Measurements from ENCODE around the gene TMEM63B.
"Not testable (repeated sequence)": the region's sequence is repeated elsewhere in the genome, so short reads cannot be mapped to it uniquely, and the experiment has no call there.

The TMEM63B gene

GRCh38 chr6:44127186-44128019 is at the start of gene TMEM63B, which contains the start of gene MRPL14:
Gene TMEM63B, plus strand, starts transcription at chr6:44127554. Its CDS starts 7,031 bp downstream, at chr6:44134585.
Gene MRPL14, minus strand, starts transcription at chr6:44127452. Its CDS starts 10,841 bp downstream, at chr6:44116611.
- peak; percentile 79 to 92 for DNase-seq (ENCODE audit: low read depth in 1 of 2, low spot score in 1 of 2)

- DNase-seq (ENCODE audit: low read depth in 1 of 2, low spot score in 1 of 2), result no peak
These were observed 49.0 kb upstream of the TMEM63B start for GRCh38 chr6:44078219-44078826.

- peak; percentile 36 to 47 for DNase-seq (ENCODE audit: low read depth in 1 of 2, low spot score in 1 of 2)
These were observed 48.3 kb upstream of the TMEM63B start for GRCh38 chr6:44078827-44079671.

- no peak for DNase-seq (ENCODE audit: low read depth in 1 of 2, low spot score in 1 of 2)
These were observed 47.7 kb upstream of the TMEM63B start for GRCh38 chr6:44079672-44080071.

- DNase-seq (ENCODE audit: low read depth in 1 of 2, low spot score in 1 of 2), result no peak
These were observed 46.5 kb upstream of the TMEM63B start for GRCh38 chr6:44080561-44081521.

GRCh38 chr6:44081753-44082152 is 45.6 kb upstream of the TMEM63B start:
- DNase-seq (ENCODE audit: low read depth in 1 of 2, low spot score in 1 of 2), result no peak

GRCh38 chr6:44082872-44083321 is 44.5 kb upstream of the TMEM63B start:
- DNase-seq (ENCODE audit: low read depth in 1 of 2, low spot score in 1 of 2), result no peak

GRCh38 chr6:44084231-44085014 is 42.9 kb upstream of the TMEM63B start:
- DNase-seq (ENCODE audit: low read depth in 1 of 2, low spot score in 1 of 2), result no peak

GRCh38 chr6:44085219-44085618 is 42.1 kb upstream of the TMEM63B start:
- no peak for DNase-seq (ENCODE audit: low read depth in 1 of 2, low spot score in 1 of 2)

- DNase-seq (ENCODE audit: low read depth in 1 of 2, low spot score in 1 of 2), result no peak
These were observed 40.3 kb upstream of the TMEM63B start for GRCh38 chr6:44086931-44087574.

- DNase-seq (ENCODE audit: low read depth in 1 of 2, low spot score in 1 of 2), result no peak
These were observed 39.7 kb upstream of the TMEM63B start for GRCh38 chr6:44087623-44088022.

- DNase-seq (ENCODE audit: low read depth in 1 of 2, low spot score in 1 of 2), result no peak
These were observed 38.3 kb upstream of the TMEM63B start for GRCh38 chr6:44088827-44089590.

- no peak for DNase-seq (ENCODE audit: low read depth in 1 of 2, low spot score in 1 of 2)
These were observed 36.9 kb upstream of the TMEM63B start for GRCh38 chr6:44090465-44090864.

GRCh38 chr6:44091356-44091755 is 36.0 kb upstream of the TMEM63B start:
- DNase-seq (ENCODE audit: low read depth in 1 of 2, low spot score in 1 of 2), result not testable (repeated sequence)

GRCh38 chr6:44091981-44092884 is 35.1 kb upstream of the TMEM63B start:
- no peak for DNase-seq (ENCODE audit: low read depth in 1 of 2, low spot score in 1 of 2)

GRCh38 chr6:44093066-44093465 is 34.3 kb upstream of the TMEM63B start:
- no peak for DNase-seq (ENCODE audit: low read depth in 1 of 2, low spot score in 1 of 2)

- no peak for DNase-seq (ENCODE audit: low read depth in 1 of 2, low spot score in 1 of 2)
These were observed 33.5 kb upstream of the TMEM63B start for GRCh38 chr6:44093750-44094402.

Data from activated T-helper 1 cell treated with anti-CD3 and anti-CD28 coated beads, Interleukin-2, amount 50 U/mL, for 16 hours (primary cell).